Mesendoderm (in vitro differentiated cells): Measurements from ENCODE around the gene RABGAP1L.

Experiments
- DNase-seq: peaks from one replicate; pipeline ENCODE4 v3.0.0; 2013
- H2AK5ac ChIP-seq: 2 replicates; pipeline ENCODE4 v1.6.1; 2013; ENCODE audit warnings: low read length, inconsistent platforms
- H2BK120ac ChIP-seq: 2 replicates; pipeline ENCODE4 v1.6.1; 2013; ENCODE audit warnings: low read depth, mild to moderate bottlenecking, low read length, moderate library complexity, mixed read lengths
- H2BK15ac ChIP-seq: replicated peaks from 2 replicates; pipeline ENCODE4 v1.6.1; 2013; ENCODE audit warnings: low read depth, mild to moderate bottlenecking, moderate library complexity
- H2BK5ac ChIP-seq: 2 replicates; pipeline ENCODE4 v1.6.1; 2013; ENCODE audit warnings: low read length, inconsistent platforms
- H3K18ac ChIP-seq: 2 replicates; pipeline ENCODE4 v1.6.1; 2013; ENCODE audit warnings: mild to moderate bottlenecking, low read length, mixed read lengths
- H3K23ac ChIP-seq: one replicate; pipeline ENCODE4 v1.6.1; 2013; ENCODE audit warnings: low read length
- H3K27ac ChIP-seq: 2 replicates; pipeline ENCODE4 v1.5.1; 2013; ENCODE audit warnings: low read depth, mild to moderate bottlenecking, inconsistent platforms, low read length, moderate library complexity
- H3K27me3 ChIP-seq: 2 replicates; pipeline ENCODE4 v1.6.1; 2013; ENCODE audit warnings: low read length, control low read depth, mild to moderate bottlenecking, inconsistent platforms; ENCODE audit not compliant: insufficient read depth, poor library complexity
- H3K36me3 ChIP-seq: 2 replicates; pipeline ENCODE4 v1.6.1; 2013; ENCODE audit warnings: low read length, inconsistent platforms; ENCODE audit not compliant: control insufficient read depth, insufficient read depth
- H3K4ac ChIP-seq: one replicate; pipeline ENCODE4 v1.6.1; 2013; ENCODE audit warnings: low read depth, mild to moderate bottlenecking, low read length, moderate library complexity
- H3K4me1 ChIP-seq: 2 replicates; pipeline ENCODE4 v1.6.1; 2013; ENCODE audit warnings: low read depth, low read length, inconsistent platforms; ENCODE audit not compliant: control insufficient read depth
- H3K4me2 ChIP-seq: 2 replicates; pipeline ENCODE4 v1.6.1; 2013; ENCODE audit warnings: low read length
- H3K4me3 ChIP-seq: 2 replicates; pipeline ENCODE4 v1.5.1; 2013; ENCODE audit warnings: mild to moderate bottlenecking, low read length
- H3K56ac ChIP-seq: one replicate; pipeline ENCODE4 v1.6.1; 2013; ENCODE audit warnings: low read length
- H3K79me1 ChIP-seq: 2 replicates; pipeline ENCODE4 v1.6.1; 2013; ENCODE audit warnings: low read length, inconsistent platforms
- H3K79me2 ChIP-seq: 2 replicates; pipeline ENCODE4 v1.6.1; 2013; ENCODE audit warnings: mild to moderate bottlenecking, low read length; ENCODE audit not compliant: control insufficient read depth, insufficient read depth
- H3K9ac ChIP-seq: 2 replicates; pipeline ENCODE4 v1.6.1; 2013; ENCODE audit warnings: low read length, inconsistent platforms
- H4K5ac ChIP-seq: one replicate; pipeline ENCODE4 v1.6.1; 2013; ENCODE audit warnings: low read length
- H4K8ac ChIP-seq: one replicate; pipeline ENCODE4 v1.6.1; 2013; ENCODE audit warnings: low read depth, mild to moderate bottlenecking, control low read depth, low read length, moderate library complexity
- WGBS: extraction: QIAGEN DNeasy Blood & Tissue Kit; methylation state at CpG from one replicate; pipeline ENCODE4 v1.1.7; 2013; ENCODE audit warnings: low lambda C conversion rate, missing lambda C conversion rate; ENCODE audit not compliant: insufficient coverage; ENCODE audit errors: extremely low coverage; 5-methylcytosine and 5-hydroxymethylcytosine counted together

Gene RABGAP1L

DNA sequence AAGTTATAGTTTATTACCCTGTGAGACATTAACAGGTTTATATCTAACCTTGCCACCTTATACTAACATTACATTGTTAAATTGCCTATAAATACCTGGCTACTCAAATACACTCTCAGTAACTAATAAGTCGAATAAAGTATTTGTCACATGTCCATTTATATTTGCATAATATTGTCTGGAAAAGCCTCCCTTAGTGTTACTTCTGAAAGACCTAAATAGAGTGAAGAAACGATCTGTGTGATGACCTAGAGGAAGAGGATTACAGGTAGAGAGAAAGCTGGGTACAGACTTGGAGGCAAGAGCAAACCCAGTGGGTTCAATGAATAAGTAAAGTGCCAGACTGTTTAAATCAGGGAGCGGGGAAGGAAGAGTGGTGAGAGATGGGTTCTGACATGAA lies 837.7 kb downstream of the RABGAP1L start:
- no CpG with 5 or more reads among the region's 3 CpGs for WGBS
- Histone ChIP-seq H2BK15ac (no peak overlapping the region), H2BK120ac (no peak overlapping the region), H3K4ac (no peak overlapping the region), H3K4me1 (no peaks in the 10 kb centered on the region), H3K18ac (no peak overlapping the region), H2AK5ac (no peak overlapping the region), H2BK5ac (no peak overlapping the region), H4K8ac (no peak overlapping the region), H3K56ac (no peak overlapping the region), H4K5ac (no peak overlapping the region), H3K4me3 (no peak overlapping the region), H3K27me3 (no peaks in the 10 kb centered on the region), H3K23ac (no peak overlapping the region), H3K79me1 (no peaks in the 10 kb centered on the region), H3K9ac (no peak overlapping the region), H3K4me2 (no peak overlapping the region), H3K27ac (no peak overlapping the region), H3K36me3 (no peaks in the 10 kb centered on the region), H3K79me2 (peaks cover 22% of the 10 kb centered on the region)
- DNase-seq = no peak

DNA sequence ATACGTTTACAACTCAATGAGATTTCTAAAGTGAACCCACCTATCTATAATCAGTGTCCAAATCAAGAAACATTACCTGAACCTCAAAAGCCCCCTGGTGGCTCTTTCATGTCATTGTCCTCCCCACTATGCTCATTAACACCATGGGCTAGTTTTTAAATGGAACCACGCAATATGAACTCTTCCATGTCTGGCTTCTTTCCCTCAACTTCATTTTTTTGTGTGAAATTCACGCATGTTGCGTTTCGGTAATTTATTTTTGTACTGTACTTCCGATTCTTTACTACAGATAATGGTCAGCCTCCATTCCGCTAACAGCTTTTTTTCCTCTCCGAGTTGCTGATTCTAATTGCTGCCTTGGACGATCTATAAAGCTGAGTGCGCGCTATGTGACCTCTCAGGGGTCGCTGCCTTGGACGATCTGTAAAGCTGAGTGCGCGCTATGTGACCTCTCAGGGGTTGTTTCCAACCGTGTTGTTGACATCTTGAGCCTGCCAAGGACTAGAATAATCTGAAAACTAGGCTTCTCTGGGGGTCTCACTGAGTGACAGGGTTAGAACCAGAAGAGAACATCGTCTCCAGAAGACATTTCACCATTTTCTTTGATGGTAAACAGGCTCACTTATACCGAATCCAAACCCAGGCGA lies 839.4 kb downstream of the RABGAP1L start:
- peak overlapping the region; percentile 29 for H3K4me3 ChIP-seq
- peak overlapping the region; percentile 69 for H3K9ac ChIP-seq
- no peaks in the 10 kb centered on the region for H3K4me1 ChIP-seq
- H3K27me3 ChIP-seq = no peaks in the 10 kb centered on the region
- H2BK5ac ChIP-seq = no peak overlapping the region
- H3K23ac ChIP-seq = no peak overlapping the region
- H3K4me2 ChIP-seq = peak overlapping the region; percentile 32
- peak overlapping the region; percentile 100 for H3K56ac ChIP-seq
- H4K5ac ChIP-seq = peak overlapping the region; percentile 35
- H2AK5ac ChIP-seq = no peak overlapping the region
- peak; percentile 75 for DNase-seq
- H2BK15ac ChIP-seq = no peak overlapping the region
- no CpG with 5 or more reads among the region's 19 CpGs for WGBS
- H3K27ac ChIP-seq = peak overlapping the region; percentile 45
- no peaks in the 10 kb centered on the region for H3K36me3 ChIP-seq
- H4K8ac ChIP-seq = peak overlapping the region; percentile 43
- peak overlapping the region; percentile 96 for H3K18ac ChIP-seq
- H2BK120ac ChIP-seq = peak overlapping the region; percentile 49
- H3K79me1 ChIP-seq = no peaks in the 10 kb centered on the region
- H3K4ac ChIP-seq = peak overlapping the region; percentile 99
- peaks cover 37% of the 10 kb centered on the region for H3K79me2 ChIP-seq

DNA sequence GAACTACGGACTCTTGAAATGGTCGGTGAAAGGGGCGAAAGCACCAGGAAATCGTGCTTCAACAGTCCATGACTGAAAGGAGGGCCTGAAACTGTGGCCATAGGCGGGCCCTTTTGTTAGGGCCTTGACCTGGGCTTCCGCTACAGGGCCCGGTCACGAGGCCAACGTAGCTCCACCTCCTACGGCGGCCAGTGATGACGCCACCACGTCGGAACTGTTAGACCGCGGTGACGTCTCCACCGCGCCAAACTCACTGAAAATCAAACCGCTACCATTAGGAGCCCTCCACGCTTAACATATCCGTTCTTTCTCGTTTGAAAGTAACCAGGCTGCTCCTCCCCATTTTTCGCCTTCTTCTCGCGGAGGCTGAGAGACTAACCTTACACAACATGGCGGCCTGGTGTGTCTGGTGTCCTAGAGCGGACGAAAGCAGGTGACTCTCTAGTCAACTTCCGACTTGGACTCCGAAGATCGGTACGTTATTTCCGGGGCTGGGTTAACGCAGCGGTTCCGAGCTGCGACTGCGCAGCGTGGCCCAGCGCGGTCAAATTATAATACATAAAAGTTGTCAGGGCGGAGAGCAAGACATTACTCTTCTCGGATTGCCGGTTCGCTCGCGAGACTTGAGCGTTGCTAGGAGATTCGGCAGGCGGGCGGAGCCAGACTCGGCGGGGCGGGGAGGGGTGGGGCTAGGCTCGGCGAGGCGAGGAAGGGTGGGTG lies 840.1 kb downstream of the RABGAP1L start:
- H3K79me2 ChIP-seq = peaks cover 41% of the 10 kb centered on the region
- H2BK120ac ChIP-seq = no peak overlapping the region
- H3K4me2 ChIP-seq = peak overlapping the region; percentile 32
- H2AK5ac ChIP-seq = no peak overlapping the region
- H3K4me1 ChIP-seq = no peaks in the 10 kb centered on the region
- H3K23ac ChIP-seq = no peak overlapping the region
- WGBS = no CpG with 5 or more reads among the region's 58 CpGs
- peak overlapping the region; percentile 69 for H3K9ac ChIP-seq
- H3K79me1 ChIP-seq = no peaks in the 10 kb centered on the region
- peak overlapping the region; percentile 95 for H4K5ac ChIP-seq
- peak overlapping the region; percentile 71 for H3K4me3 ChIP-seq
- H3K18ac ChIP-seq = peak overlapping the region; percentile 96
- H3K4ac ChIP-seq = peak overlapping the region; percentile 99
- no peaks in the 10 kb centered on the region for H3K36me3 ChIP-seq
- DNase-seq = peak; percentile 99
- peak overlapping the region; percentile 77 for H2BK5ac ChIP-seq
- peak overlapping the region; percentile 45 for H3K27ac ChIP-seq
- no peak overlapping the region for H2BK15ac ChIP-seq
- H3K27me3 ChIP-seq = no peaks in the 10 kb centered on the region
- peak overlapping the region; percentile 43 for H4K8ac ChIP-seq
- H3K56ac ChIP-seq = peak overlapping the region; percentile 100

DNA sequence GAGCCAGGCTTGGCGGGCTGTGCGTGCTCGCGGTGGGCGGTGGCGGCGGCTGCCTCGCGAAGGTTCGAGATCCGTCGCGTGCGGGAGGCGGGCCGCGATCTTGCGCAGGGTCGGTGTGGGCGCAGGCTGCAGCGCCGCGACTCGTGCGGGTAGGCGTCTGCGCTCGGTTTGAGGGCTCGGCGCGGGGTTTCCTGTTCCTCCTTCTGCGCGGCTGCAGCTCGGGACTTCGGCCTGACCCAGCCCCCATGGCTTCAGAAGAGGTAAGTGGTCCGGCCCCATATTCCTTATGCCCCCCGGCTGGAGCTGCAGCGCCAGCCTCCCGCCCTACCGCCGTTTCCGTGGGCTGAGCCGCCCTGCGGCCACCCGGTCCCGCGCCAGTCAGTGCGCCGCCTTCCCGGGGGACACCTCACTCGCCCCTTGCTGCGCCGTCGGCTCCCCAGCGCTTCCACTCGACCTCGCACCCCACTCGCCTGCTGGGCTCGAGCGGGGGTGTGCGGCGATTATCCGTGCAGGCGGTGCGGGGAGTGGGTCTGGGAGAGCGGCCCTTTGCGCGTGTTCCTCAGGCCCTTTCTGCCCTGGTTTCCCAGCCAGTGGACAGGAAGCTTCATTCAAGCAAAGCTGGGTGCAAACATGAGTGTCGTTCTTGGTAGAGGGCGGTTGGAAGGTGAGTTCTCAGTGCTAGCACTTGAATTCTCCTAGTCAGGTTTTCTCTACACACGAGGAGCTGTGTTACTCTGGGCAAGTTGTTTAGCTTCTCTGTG lies 840.8 kb downstream of the RABGAP1L start, which contains the start of gene CACYBP:
CACYBP (plus strand) TSS at position 12 of the 761 bp plus-strand sequence; CDS start at position 246, 234 bp downstream.
- peak within 1 kb of the TSS; percentile 99 for H3K4ac ChIP-seq
- DNase-seq = peak; percentile 54
- peak within 1 kb of the TSS; percentile 84 for H3K27ac ChIP-seq
- H3K4me1 ChIP-seq = no peaks in the 10 kb centered on the region
- peaks cover 48% of the 10 kb centered on the region for H3K79me2 ChIP-seq
- peak within 1 kb of the TSS; percentile 49 for H2BK120ac ChIP-seq
- peak within 1 kb of the TSS; percentile 81 for H3K23ac ChIP-seq
- H4K5ac ChIP-seq = peak within 1 kb of the TSS; percentile 95
- peak within 1 kb of the TSS; percentile 93 for H3K9ac ChIP-seq
- H3K4me2 ChIP-seq = peak within 1 kb of the TSS; percentile 77
- no peak within 1 kb of the TSS for H2BK15ac ChIP-seq
- peak within 1 kb of the TSS; percentile 43 for H4K8ac ChIP-seq
- peak within 1 kb of the TSS; percentile 96 for H3K18ac ChIP-seq
- H2BK5ac ChIP-seq = peak within 1 kb of the TSS; percentile 78
- peak within 1 kb of the TSS; percentile 75 for H3K4me3 ChIP-seq
- H3K27me3 ChIP-seq = no peaks in the 10 kb centered on the region
- H2AK5ac ChIP-seq = peak within 1 kb of the TSS; percentile 6
- WGBS = no CpG with 5 or more reads among the region's 71 CpGs
- H3K79me1 ChIP-seq = peaks cover 1% of the 10 kb centered on the region
- no peaks in the 10 kb centered on the region for H3K36me3 ChIP-seq
- peak within 1 kb of the TSS; percentile 100 for H3K56ac ChIP-seq

DNA sequence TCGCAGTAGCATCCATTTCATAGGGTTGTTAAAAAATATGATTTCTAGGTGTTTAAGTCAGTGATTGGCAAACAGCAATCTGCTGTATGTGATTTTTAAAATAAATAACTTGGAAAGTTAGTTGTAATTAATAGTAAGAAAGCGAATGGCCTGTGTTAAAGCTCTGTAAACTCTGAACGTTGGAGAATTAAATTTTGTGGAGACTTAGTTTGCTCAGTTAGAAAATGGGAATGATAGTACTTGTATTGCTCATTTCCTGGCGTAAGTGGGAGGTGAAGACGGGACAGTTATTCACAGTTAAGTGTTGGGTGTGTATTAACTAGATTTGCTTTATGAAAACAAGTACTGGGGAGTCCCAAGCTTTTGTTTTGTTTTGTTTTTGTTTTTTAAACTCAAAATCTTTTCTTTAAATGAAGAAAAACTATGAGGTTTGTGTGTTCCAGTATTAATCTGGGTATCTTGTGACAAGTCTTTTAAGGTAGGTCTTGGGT lies 841.4 kb downstream of the RABGAP1L start:
- H3K4me2 ChIP-seq = peak overlapping the region; percentile 77
- peak overlapping the region; percentile 100 for H3K56ac ChIP-seq
- no peak overlapping the region for H2BK15ac ChIP-seq
- H3K27ac ChIP-seq = no peak overlapping the region
- no peak overlapping the region for H4K5ac ChIP-seq
- no peaks in the 10 kb centered on the region for H3K36me3 ChIP-seq
- no peaks in the 10 kb centered on the region for H3K4me1 ChIP-seq
- H2AK5ac ChIP-seq = no peak overlapping the region
- H3K4ac ChIP-seq = no peak overlapping the region
- H2BK5ac ChIP-seq = no peak overlapping the region
- no CpG with 5 or more reads among the region's 5 CpGs for WGBS
- H4K8ac ChIP-seq = no peak overlapping the region
- no peaks in the 10 kb centered on the region for H3K27me3 ChIP-seq
- H3K9ac ChIP-seq = peak overlapping the region; percentile 93
- peak overlapping the region; percentile 81 for H3K23ac ChIP-seq
- no peak overlapping the region for H3K18ac ChIP-seq
- H2BK120ac ChIP-seq = no peak overlapping the region
- H3K79me1 ChIP-seq = peaks cover 4% of the 10 kb centered on the region
- peaks cover 54% of the 10 kb centered on the region for H3K79me2 ChIP-seq
- DNase-seq = no peak
- peak overlapping the region; percentile 75 for H3K4me3 ChIP-seq
